Measurements from ENCODE around the gene GHR.

GHR gene

DNA sequence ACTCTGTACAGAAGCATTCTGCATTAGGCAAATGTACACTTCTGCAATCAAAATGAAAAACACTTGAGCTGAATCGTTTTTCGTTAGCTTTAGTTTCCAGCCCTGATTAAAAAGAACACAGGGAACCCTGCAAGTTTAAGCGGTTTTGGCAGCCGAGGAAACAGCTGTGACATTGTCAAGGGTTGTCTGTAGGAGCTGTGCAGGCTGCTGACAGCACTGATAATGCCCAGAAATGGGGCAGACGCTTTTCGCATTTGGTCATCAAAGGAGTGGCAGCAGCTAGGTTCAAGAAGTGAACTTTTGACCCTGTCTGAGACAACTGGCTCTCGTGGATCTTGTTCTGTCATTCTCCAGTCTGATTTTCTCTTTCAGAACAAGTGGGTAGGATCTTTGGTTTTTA is 167.8 kb downstream of the GHR start:
- peak; percentile 33 to 60 for DNase-seq (ENCODE audit: low read depth in 2 of 2)
- TF ChIP-seq, protein P1, sequence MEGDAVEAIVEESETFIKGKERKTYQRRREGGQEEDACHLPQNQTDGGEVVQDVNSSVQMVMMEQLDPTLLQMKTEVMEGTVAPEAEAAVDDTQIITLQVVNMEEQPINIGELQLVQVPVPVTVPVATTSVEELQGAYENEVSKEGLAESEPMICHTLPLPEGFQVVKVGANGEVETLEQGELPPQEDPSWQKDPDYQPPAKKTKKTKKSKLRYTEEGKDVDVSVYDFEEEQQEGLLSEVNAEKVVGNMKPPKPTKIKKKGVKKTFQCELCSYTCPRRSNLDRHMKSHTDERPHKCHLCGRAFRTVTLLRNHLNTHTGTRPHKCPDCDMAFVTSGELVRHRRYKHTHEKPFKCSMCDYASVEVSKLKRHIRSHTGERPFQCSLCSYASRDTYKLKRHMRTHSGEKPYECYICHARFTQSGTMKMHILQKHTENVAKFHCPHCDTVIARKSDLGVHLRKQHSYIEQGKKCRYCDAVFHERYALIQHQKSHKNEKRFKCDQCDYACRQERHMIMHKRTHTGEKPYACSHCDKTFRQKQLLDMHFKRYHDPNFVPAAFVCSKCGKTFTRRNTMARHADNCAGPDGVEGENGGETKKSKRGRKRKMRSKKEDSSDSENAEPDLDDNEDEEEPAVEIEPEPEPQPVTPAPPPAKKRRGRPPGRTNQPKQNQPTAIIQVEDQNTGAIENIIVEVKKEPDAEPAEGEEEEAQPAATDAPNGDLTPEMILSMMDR (IDR thresholded peaks at IDR 0.05; ENCODE audit: low read depth, low read length) = no peak
- H3K4me3 ChIP-seq (replicated peaks in 1 of 2; ENCODE audit: low read depth in 2 of 2, low read length in 2 of 2) = no peak overlapping the region

DNA sequence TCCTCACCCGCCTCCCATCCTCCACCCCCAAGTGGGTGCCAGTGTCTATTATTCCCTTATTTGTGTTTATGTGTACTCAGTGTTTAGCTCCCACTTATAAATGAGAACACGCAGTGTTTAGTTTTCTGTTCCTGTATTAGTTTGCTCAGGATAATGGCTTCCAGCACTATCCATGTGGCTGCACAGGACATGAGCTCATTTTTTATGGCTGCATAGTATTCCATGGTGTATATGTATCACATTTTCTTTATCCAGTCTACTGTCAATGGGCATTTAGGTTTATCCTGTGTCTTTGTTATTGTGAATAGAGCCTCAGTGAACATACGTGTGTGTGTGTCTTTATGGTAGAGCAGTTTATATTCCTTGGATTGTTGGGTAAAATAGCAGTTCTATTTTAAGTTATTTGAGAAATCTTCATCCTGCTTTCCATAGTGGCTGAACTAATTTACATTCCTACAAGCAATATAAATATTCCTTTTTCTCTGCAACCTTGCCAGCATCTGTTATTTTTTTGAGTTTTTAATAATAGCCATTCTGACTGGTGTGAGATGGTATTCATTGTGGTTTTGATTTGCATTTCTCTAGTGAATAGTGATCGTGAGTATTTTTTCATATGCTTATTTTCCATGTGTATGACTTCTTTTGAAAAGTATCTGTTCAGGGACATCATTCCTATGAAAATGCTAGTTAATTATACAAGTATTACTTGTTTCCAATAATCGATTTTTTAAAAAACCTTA is 169.3 kb downstream of the GHR start:
- no peak overlapping the region for H3K4me3 ChIP-seq (replicated peaks in 1 of 2; ENCODE audit: low read depth in 2 of 2, low read length in 2 of 2)
- peak in 1 of 2 donors; percentile 6 for DNase-seq (ENCODE audit: low read depth in 2 of 2)
- TF ChIP-seq, protein P1 (IDR thresholded peaks at IDR 0.05; ENCODE audit: low read depth, low read length) = no peak

DNA sequence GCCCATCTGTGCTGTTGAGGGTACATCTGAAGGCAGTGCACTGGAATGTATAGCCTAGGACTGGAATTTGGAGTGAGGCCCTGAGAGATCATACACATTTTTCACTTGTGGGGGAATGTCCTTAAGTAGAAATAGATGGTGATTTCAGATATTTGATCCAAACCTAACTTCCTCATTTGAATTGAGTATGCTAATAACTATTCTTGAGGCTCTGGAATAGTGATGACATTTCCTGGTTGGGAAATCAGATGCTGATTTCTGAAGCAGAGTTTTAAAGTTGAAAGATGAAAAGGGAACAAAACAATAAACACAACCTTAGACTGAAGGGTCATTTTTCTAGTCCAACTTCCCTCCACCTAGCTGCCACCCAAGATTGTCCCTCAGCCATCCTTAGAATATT is 170.4 kb downstream of the GHR start:
- TF ChIP-seq, protein P1 (IDR thresholded peaks at IDR 0.05; ENCODE audit: low read depth, low read length) = no peak
- no peak overlapping the region for H3K4me3 ChIP-seq (replicated peaks in 1 of 2; ENCODE audit: low read depth in 2 of 2, low read length in 2 of 2)
- DNase-seq (ENCODE audit: low read depth in 2 of 2) = no peak

DNA sequence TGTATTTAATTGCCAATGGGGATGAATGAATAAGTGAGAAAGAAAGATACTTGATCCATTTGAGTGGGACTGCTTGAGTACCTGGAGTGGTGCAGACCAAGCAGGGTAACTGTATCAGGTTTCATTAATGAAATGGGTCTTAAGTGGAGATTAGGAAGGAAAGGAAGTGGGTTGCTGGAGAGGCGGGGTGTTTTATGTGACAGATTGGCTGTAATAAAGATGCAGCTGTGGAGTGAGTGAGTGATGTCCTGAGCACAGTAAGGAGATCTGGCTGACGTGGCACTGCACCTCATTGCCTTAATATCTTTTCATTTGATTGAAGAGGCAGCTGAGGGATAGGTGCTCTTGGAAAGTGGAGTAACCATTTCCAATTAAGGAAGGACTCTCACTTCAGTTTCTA is 172.4 kb downstream of the GHR start:
- TF ChIP-seq, protein P1 (IDR thresholded peaks at IDR 0.05; ENCODE audit: low read depth, low read length) = no peak
- H3K4me3 ChIP-seq (replicated peaks in 1 of 2; ENCODE audit: low read depth in 2 of 2, low read length in 2 of 2) = no peak overlapping the region
- DNase-seq (ENCODE audit: low read depth in 2 of 2) = no peak

DNA sequence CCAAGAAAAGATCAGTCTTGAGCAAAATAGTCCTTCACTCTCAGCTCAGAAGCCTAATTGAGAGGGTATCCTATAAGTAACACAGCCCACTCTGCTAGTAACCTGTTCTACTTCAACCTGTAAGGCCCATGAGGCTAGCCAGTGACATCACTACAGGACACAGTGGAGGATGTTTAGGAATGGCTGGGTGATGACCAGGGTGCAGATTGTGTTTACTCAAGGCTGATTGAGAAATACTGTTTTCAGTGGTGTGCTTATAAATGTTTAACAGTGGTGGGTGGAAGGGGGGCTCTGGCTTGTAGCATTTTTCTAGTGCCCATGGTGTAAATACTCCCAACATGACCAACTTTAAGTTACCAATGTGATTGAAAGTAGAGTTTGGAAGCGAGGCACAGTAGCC is 173.6 kb downstream of the GHR start:
- TF ChIP-seq, protein P1 (IDR thresholded peaks at IDR 0.05; ENCODE audit: low read depth, low read length) = no peak
- DNase-seq (ENCODE audit: low read depth in 2 of 2) = peak in 1 of 2 donors; percentile 21

DNA sequence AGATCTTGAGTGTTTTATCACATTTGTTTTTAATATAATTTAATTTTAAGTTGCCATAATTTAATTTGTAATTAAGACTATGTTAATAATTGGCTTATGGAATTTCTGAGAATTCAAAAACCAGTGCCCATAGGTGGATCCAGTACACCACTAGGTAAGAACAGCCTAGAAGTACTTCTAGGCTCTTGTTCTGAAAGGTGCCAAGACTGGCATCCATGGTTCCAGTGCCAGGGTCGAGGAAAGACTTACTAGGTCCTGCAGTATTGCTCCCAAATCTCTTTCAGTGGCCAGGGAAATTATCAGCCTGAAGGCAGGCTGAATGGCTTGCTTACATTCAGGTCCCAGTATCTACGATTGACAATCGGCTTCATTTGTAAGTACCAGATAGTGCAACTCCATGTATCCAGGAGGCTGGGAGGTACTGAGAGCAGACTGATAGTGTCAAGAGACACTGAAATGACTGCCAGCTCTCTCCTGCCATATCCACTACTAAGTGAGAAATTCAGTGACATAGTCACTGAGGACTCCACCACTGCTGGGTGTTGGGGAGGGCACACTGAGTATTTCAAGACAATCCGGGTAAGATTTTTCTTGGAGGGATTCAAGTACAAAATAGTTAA is 174.2 kb downstream of the GHR start:
- no peak overlapping the region for H3K4me3 ChIP-seq (replicated peaks in 1 of 2; ENCODE audit: low read depth in 2 of 2, low read length in 2 of 2)
- TF ChIP-seq, protein P1 (IDR thresholded peaks at IDR 0.05; ENCODE audit: low read depth, low read length) = no peak
- DNase-seq (ENCODE audit: low read depth in 2 of 2) = no peak

More for the DNA sequence above, 173.6 kb downstream of the GHR start:
- no peak overlapping the region for H3K4me3 ChIP-seq (replicated peaks in 1 of 2; ENCODE audit: low read depth in 2 of 2, low read length in 2 of 2)

All from cardiac fibroblast (primary cell).